Activated T-cell treated with anti-CD3 and anti-CD28 coated beads for 48 hours (primary cell): ENCODE measurements around the gene PRKN.
"Not testable (repeated sequence)": the region's sequence is repeated elsewhere in the genome, so short reads cannot be mapped to it uniquely, and the experiment has no call there.

Source experiments
- DNase-seq: peaks from one replicate; pipeline ENCODE4 v3.0.0-alpha.2; 2020; ENCODE audit warnings: low read depth

PRKN gene

GRCh38 chr6:162533009-162533400 is 194.6 kb downstream of the PRKN start:
- no peak for DNase-seq

- DNase-seq: no peak
These were observed 195.1 kb downstream of the PRKN start for GRCh38 chr6:162532283-162533008.

- DNase-seq: not testable (repeated sequence)
These were observed 196.2 kb downstream of the PRKN start for GRCh38 chr6:162531391-162531790.

- no peak for DNase-seq
These were observed 199.0 kb downstream of the PRKN start for GRCh38 chr6:162528538-162528937.

- DNase-seq: no peak
These were observed 200.6 kb downstream of the PRKN start for GRCh38 chr6:162526960-162527359.

- no peak for DNase-seq
These were observed 202.4 kb downstream of the PRKN start for GRCh38 chr6:162525181-162525580.

GRCh38 chr6:162512744-162513143 is 214.8 kb downstream of the PRKN start:
- DNase-seq: no peak

- no peak for DNase-seq
These were observed 230.2 kb downstream of the PRKN start for GRCh38 chr6:162497389-162497788.

- DNase-seq: no peak
These were observed 233.6 kb downstream of the PRKN start for GRCh38 chr6:162493917-162494316.

GRCh38 chr6:162491637-162492036 is 235.9 kb downstream of the PRKN start:
- DNase-seq: no peak

- DNase-seq: no peak
These were observed 238.2 kb downstream of the PRKN start for GRCh38 chr6:162489101-162489976.

- DNase-seq: no peak
These were observed 239.1 kb downstream of the PRKN start for GRCh38 chr6:162488444-162488843.

- no peak for DNase-seq
These were observed 242.1 kb downstream of the PRKN start for GRCh38 chr6:162485464-162485863.

- DNase-seq: no peak
These were observed 245.6 kb downstream of the PRKN start for GRCh38 chr6:162481938-162482337.

- no peak for DNase-seq
These were observed 246.2 kb downstream of the PRKN start for GRCh38 chr6:162481320-162481719.

- DNase-seq: no peak
These were observed 249.3 kb downstream of the PRKN start for GRCh38 chr6:162478192-162478671.

GRCh38 chr6:162474722-162475121 is 252.8 kb downstream of the PRKN start:
- no peak for DNase-seq

- DNase-seq: no peak
These were observed 255.7 kb downstream of the PRKN start for GRCh38 chr6:162471842-162472241.

- no peak for DNase-seq
These were observed 259.2 kb downstream of the PRKN start for GRCh38 chr6:162468326-162468725.

GRCh38 chr6:162467679-162468078 is 259.9 kb downstream of the PRKN start:
- no peak for DNase-seq

GRCh38 chr6:162463576-162463975 is 264.0 kb downstream of the PRKN start:
- DNase-seq: no peak

- no peak for DNase-seq
These were observed 267.6 kb downstream of the PRKN start for GRCh38 chr6:162459985-162460384.

- no peak for DNase-seq
These were observed 277.2 kb downstream of the PRKN start for GRCh38 chr6:162450358-162450757.
